ENCODE results near the gene DAPK2.

GRCh38 chr15:64024172-64025050 is 21.9 kb downstream of the DAPK2 start:
- TF ChIP-seq CTCF (IDR thresholded peaks at IDR 0.05), result no peak
- no peak for TF ChIP-seq POLR2A (IDR thresholded peaks at IDR 0.05)
